ENCODE measurements around the gene L1CAM. TPM values are rescaled to one million over a fixed set of nuclear protein-coding genes. Genes with fewer than 3 reads are reported as not detected.

The L1CAM gene
- total and polyA plus RNA-seq, 9 donors, result 0.84 to 12.0 (median 3.6) TPM

- no peaks in the 10 kb centered on the region for H3K36me3 ChIP-seq (ENCODE audit: control insufficient read depth, insufficient read depth, low read length)
- H3K27ac ChIP-seq (ENCODE audit: low read length), result no peak overlapping the region
- no peaks in the 10 kb centered on the region for H3K9me3 ChIP-seq (replicated peaks; ENCODE audit: control insufficient read depth, low read depth, low read length)
- H3K27me3 ChIP-seq (ENCODE audit: control insufficient read depth, insufficient read depth, low read length), result peaks cover 63% of the 10 kb centered on the region
- H3K4me1 ChIP-seq (ENCODE audit: control insufficient read depth, insufficient read depth, low read length), result no peaks in the 10 kb centered on the region
- no peak overlapping the region for H3K4me3 ChIP-seq (ENCODE audit: low read length)
- DNase-seq, result no peak
- WGBS (ENCODE audit: insufficient coverage), result 72% methylated on average over 3 of the region's 11 CpGs
Observed at GRCh38 chrX:153870288-153870690, 15.7 kb downstream of the L1CAM start.

- no peaks in the 10 kb centered on the region for H3K9me3 ChIP-seq (replicated peaks; ENCODE audit: control insufficient read depth, low read depth, low read length)
- no peaks in the 10 kb centered on the region for H3K36me3 ChIP-seq (ENCODE audit: control insufficient read depth, insufficient read depth, low read length)
- H3K27ac ChIP-seq (ENCODE audit: low read length), result no peak overlapping the region
- H3K4me1 ChIP-seq (ENCODE audit: control insufficient read depth, insufficient read depth, low read length), result no peaks in the 10 kb centered on the region
- peaks cover 62% of the 10 kb centered on the region for H3K27me3 ChIP-seq (ENCODE audit: control insufficient read depth, insufficient read depth, low read length)
- 88% methylated on average over 20 of the region's 31 CpGs for WGBS (ENCODE audit: insufficient coverage)
- no peak for DNase-seq
- no peak overlapping the region for H3K4me3 ChIP-seq (ENCODE audit: low read length)
Observed at GRCh38 chrX:153869473-153870287, 16.3 kb downstream of the L1CAM start.

- Histone ChIP-seq H3K4me3 (ENCODE audit: low read length) (no peak overlapping the region), H3K4me1 (ENCODE audit: control insufficient read depth, insufficient read depth, low read length) (no peaks in the 10 kb centered on the region), H3K36me3 (ENCODE audit: control insufficient read depth, insufficient read depth, low read length) (no peaks in the 10 kb centered on the region), H3K27me3 (ENCODE audit: control insufficient read depth, insufficient read depth, low read length) (peaks cover 63% of the 10 kb centered on the region), H3K9me3 (replicated peaks; ENCODE audit: control insufficient read depth, low read depth, low read length) (no peaks in the 10 kb centered on the region), H3K27ac (ENCODE audit: low read length) (no peak overlapping the region)
- WGBS (ENCODE audit: insufficient coverage), result 82% methylated on average over 22 of the region's 26 CpGs
- no peak for DNase-seq
Observed at GRCh38 chrX:153868576-153869472, 17.1 kb downstream of the L1CAM start.

GRCh38 chrX:153867671-153868070 is 18.3 kb downstream of the L1CAM start:
- H3K36me3 ChIP-seq (ENCODE audit: control insufficient read depth, insufficient read depth, low read length), result no peaks in the 10 kb centered on the region
- peaks cover 62% of the 10 kb centered on the region for H3K27me3 ChIP-seq (ENCODE audit: control insufficient read depth, insufficient read depth, low read length)
- no peaks in the 10 kb centered on the region for H3K4me1 ChIP-seq (ENCODE audit: control insufficient read depth, insufficient read depth, low read length)
- DNase-seq, result no peak
- H3K4me3 ChIP-seq (ENCODE audit: low read length), result no peak overlapping the region
- H3K9me3 ChIP-seq (replicated peaks; ENCODE audit: control insufficient read depth, low read depth, low read length), result no peaks in the 10 kb centered on the region
- no peak overlapping the region for H3K27ac ChIP-seq (ENCODE audit: low read length)
- 83% methylated on average over 11 of the region's 13 CpGs for WGBS (ENCODE audit: insufficient coverage)

GRCh38 chrX:153867139-153867538 is 18.8 kb downstream of the L1CAM start:
- H3K4me1 ChIP-seq (ENCODE audit: control insufficient read depth, insufficient read depth, low read length), result no peaks in the 10 kb centered on the region
- no peaks in the 10 kb centered on the region for H3K9me3 ChIP-seq (replicated peaks; ENCODE audit: control insufficient read depth, low read depth, low read length)
- 70% methylated on average over 6 of the region's 9 CpGs for WGBS (ENCODE audit: insufficient coverage)
- H3K4me3 ChIP-seq (ENCODE audit: low read length), result no peak overlapping the region
- no peak for DNase-seq
- H3K36me3 ChIP-seq (ENCODE audit: control insufficient read depth, insufficient read depth, low read length), result no peaks in the 10 kb centered on the region
- H3K27ac ChIP-seq (ENCODE audit: low read length), result no peak overlapping the region
- peaks cover 61% of the 10 kb centered on the region for H3K27me3 ChIP-seq (ENCODE audit: control insufficient read depth, insufficient read depth, low read length)

GRCh38 chrX:153866302-153867019 is 19.5 kb downstream of the L1CAM start:
- 86% methylated on average over 18 of the region's 22 CpGs for WGBS (ENCODE audit: insufficient coverage)
- Histone ChIP-seq H3K36me3 (ENCODE audit: control insufficient read depth, insufficient read depth, low read length) (no peaks in the 10 kb centered on the region), H3K9me3 (replicated peaks; ENCODE audit: control insufficient read depth, low read depth, low read length) (no peaks in the 10 kb centered on the region), H3K27ac (ENCODE audit: low read length) (no peak overlapping the region), H3K4me1 (ENCODE audit: control insufficient read depth, insufficient read depth, low read length) (no peaks in the 10 kb centered on the region), H3K4me3 (ENCODE audit: low read length) (no peak overlapping the region), H3K27me3 (ENCODE audit: control insufficient read depth, insufficient read depth, low read length) (peaks cover 62% of the 10 kb centered on the region)
- DNase-seq, result no peak

GRCh38 chrX:153865685-153866084 is 20.3 kb downstream of the L1CAM start:
- Histone ChIP-seq H3K4me1 (ENCODE audit: control insufficient read depth, insufficient read depth, low read length) (no peaks in the 10 kb centered on the region), H3K27me3 (ENCODE audit: control insufficient read depth, insufficient read depth, low read length) (peaks cover 61% of the 10 kb centered on the region), H3K36me3 (ENCODE audit: control insufficient read depth, insufficient read depth, low read length) (no peaks in the 10 kb centered on the region), H3K4me3 (ENCODE audit: low read length) (no peak overlapping the region), H3K9me3 (replicated peaks; ENCODE audit: control insufficient read depth, low read depth, low read length) (no peaks in the 10 kb centered on the region), H3K27ac (ENCODE audit: low read length) (no peak overlapping the region)
- WGBS (ENCODE audit: insufficient coverage), result 87% methylated on average over 7 of the region's 9 CpGs
- no peak for DNase-seq

GRCh38 chrX:153865321-153865580 is 20.7 kb downstream of the L1CAM start:
- peaks cover 56% of the 10 kb centered on the region for H3K27me3 ChIP-seq (ENCODE audit: control insufficient read depth, insufficient read depth, low read length)
- H3K4me3 ChIP-seq (ENCODE audit: low read length), result no peak overlapping the region
- H3K9me3 ChIP-seq (replicated peaks; ENCODE audit: control insufficient read depth, low read depth, low read length), result no peaks in the 10 kb centered on the region
- H3K36me3 ChIP-seq (ENCODE audit: control insufficient read depth, insufficient read depth, low read length), result no peaks in the 10 kb centered on the region
- H3K4me1 ChIP-seq (ENCODE audit: control insufficient read depth, insufficient read depth, low read length), result no peaks in the 10 kb centered on the region
- no peak overlapping the region for H3K27ac ChIP-seq (ENCODE audit: low read length)
- 89% methylated on average over 7 of the region's 11 CpGs for WGBS (ENCODE audit: insufficient coverage)
- DNase-seq, result no peak

GRCh38 chrX:153864561-153865320 is 21.2 kb downstream of the L1CAM start:
- no peak for DNase-seq
- H3K27me3 ChIP-seq (ENCODE audit: control insufficient read depth, insufficient read depth, low read length), result peaks cover 59% of the 10 kb centered on the region
- no peak overlapping the region for H3K27ac ChIP-seq (ENCODE audit: low read length)
- H3K4me1 ChIP-seq (ENCODE audit: control insufficient read depth, insufficient read depth, low read length), result no peaks in the 10 kb centered on the region
- H3K4me3 ChIP-seq (ENCODE audit: low read length), result no peak overlapping the region
- H3K9me3 ChIP-seq (replicated peaks; ENCODE audit: control insufficient read depth, low read depth, low read length), result no peaks in the 10 kb centered on the region
- H3K36me3 ChIP-seq (ENCODE audit: control insufficient read depth, insufficient read depth, low read length), result no peaks in the 10 kb centered on the region
- 81% methylated on average over 19 of the region's 30 CpGs for WGBS (ENCODE audit: insufficient coverage)

All from muscle of leg (tissue), 11 donors.